ACC112 (cell line): ENCODE data around the gene TPMT.

Experiments used
- H2AFZ ChIP-seq: fragments of 200-600 bp; sonication (generic); one replicate; pipeline ENCODE4 v1.6.0; 2017; ENCODE audit warnings: antibody characterized with exemption, low read length; ENCODE audit not compliant: unreplicated experiment
- H3K27ac ChIP-seq: fragments of 200-600 bp; sonication (generic); 2 replicates; pipeline ENCODE4 v1.5.1; 2014; ENCODE audit warnings: low read depth, mild to moderate bottlenecking, antibody characterized with exemption, low read length, moderate library complexity
- H3K27me3 ChIP-seq: fragments of 200-600 bp; sonication (generic); 2 replicates; pipeline ENCODE4 v1.6.1; 2014; ENCODE audit warnings: mild to moderate bottlenecking, antibody characterized with exemption, low read length, moderate library complexity, mixed read lengths; ENCODE audit not compliant: insufficient read depth
- H3K36me3 ChIP-seq: fragments of 200-600 bp; sonication (generic); 2 replicates; pipeline ENCODE4 v1.6.1; 2016; ENCODE audit warnings: mild to moderate bottlenecking, antibody characterized with exemption, low read length, moderate library complexity, mixed read lengths; ENCODE audit not compliant: insufficient read depth
- H3K4me1 ChIP-seq: fragments of 200-600 bp; sonication (generic); one replicate; pipeline ENCODE4 v1.6.1; 2016; ENCODE audit warnings: low read length, mixed read lengths; ENCODE audit not compliant: insufficient read depth, unreplicated experiment, control insufficient read depth
- H3K4me3 ChIP-seq: fragments of 200-600 bp; sonication (generic); 2 replicates; pipeline ENCODE4 v1.5.1; 2014; ENCODE audit warnings: mild to moderate bottlenecking, low read depth, low read length
- H3K79me2 ChIP-seq: fragments of 200-600 bp; sonication (generic); one replicate; pipeline ENCODE4 v1.6.0; 2016; ENCODE audit warnings: low read length; ENCODE audit not compliant: control insufficient read depth, unreplicated experiment, insufficient read depth

Gene TPMT

GRCh38 chr6:18117136-18117535 is 37.7 kb downstream of the TPMT start:
- H3K79me2 ChIP-seq = peaks cover 8% of the 10 kb centered on the region
- no peak overlapping the region for H3K4me3 ChIP-seq
- no peaks in the 10 kb centered on the region for H3K27me3 ChIP-seq
- no peak overlapping the region for H3K27ac ChIP-seq
- peaks cover 5% of the 10 kb centered on the region for H3K4me1 ChIP-seq
- no peaks in the 10 kb centered on the region for H3K36me3 ChIP-seq
- H2AFZ ChIP-seq = no peak overlapping the region

GRCh38 chr6:18115356-18115755 is 39.5 kb downstream of the TPMT start:
- no peaks in the 10 kb centered on the region for H3K27me3 ChIP-seq
- H2AFZ ChIP-seq = no peak overlapping the region
- H3K79me2 ChIP-seq = no peaks in the 10 kb centered on the region
- no peak overlapping the region for H3K27ac ChIP-seq
- no peak overlapping the region for H3K4me3 ChIP-seq
- H3K36me3 ChIP-seq = no peaks in the 10 kb centered on the region
- no peaks in the 10 kb centered on the region for H3K4me1 ChIP-seq

GRCh38 chr6:18110162-18110561 is 44.7 kb downstream of the TPMT start:
- Histone ChIP-seq H3K4me1 (no peaks in the 10 kb centered on the region), H3K36me3 (peaks cover 4% of the 10 kb centered on the region; the same call in 1 of the 2 replicates), H2AFZ (no peak overlapping the region), H3K27me3 (no peaks in the 10 kb centered on the region), H3K79me2 (no peaks in the 10 kb centered on the region), H3K4me3 (no peak overlapping the region), H3K27ac (no peak overlapping the region)

GRCh38 chr6:18107061-18107460 is 47.8 kb downstream of the TPMT start:
- H3K79me2 ChIP-seq = no peaks in the 10 kb centered on the region
- H3K4me1 ChIP-seq = no peaks in the 10 kb centered on the region
- peaks cover 4% of the 10 kb centered on the region; the same call in 1 of the 2 replicates for H3K36me3 ChIP-seq

GRCh38 chr6:18102783-18103509 is 51.9 kb downstream of the TPMT start:
- Histone ChIP-seq H2AFZ (no peak overlapping the region), H3K4me1 (no peaks in the 10 kb centered on the region), H3K27me3 (no peaks in the 10 kb centered on the region), H3K79me2 (no peaks in the 10 kb centered on the region), H3K27ac (no peak overlapping the region), H3K4me3 (no peak overlapping the region), H3K36me3 (peaks cover 4% of the 10 kb centered on the region; the same call in 1 of the 2 replicates)

More at GRCh38 chr6:18107061-18107460, 47.8 kb downstream of the TPMT start:
- Histone ChIP-seq H3K27ac (no peak overlapping the region), H2AFZ (no peak overlapping the region), H3K27me3 (no peaks in the 10 kb centered on the region), H3K4me3 (no peak overlapping the region)

- Histone ChIP-seq H2AFZ (no peak overlapping the region), H3K27ac (no peak overlapping the region), H3K4me1 (no peaks in the 10 kb centered on the region), H3K27me3 (no peaks in the 10 kb centered on the region), H3K79me2 (no peaks in the 10 kb centered on the region), H3K36me3 (no peaks in the 10 kb centered on the region), H3K4me3 (no peak overlapping the region)
These were observed 53.0 kb downstream of the TPMT start for GRCh38 chr6:18101873-18102272.

- Histone ChIP-seq H3K27me3 (no peaks in the 10 kb centered on the region), H3K79me2 (no peaks in the 10 kb centered on the region), H3K4me3 (no peak overlapping the region), H3K27ac (no peak overlapping the region), H3K36me3 (no peaks in the 10 kb centered on the region), H2AFZ (no peak overlapping the region), H3K4me1 (no peaks in the 10 kb centered on the region)
These were observed 53.6 kb downstream of the TPMT start for GRCh38 chr6:18101271-18101670.

- Histone ChIP-seq H2AFZ (no peak overlapping the region), H3K27ac (no peak overlapping the region), H3K36me3 (no peaks in the 10 kb centered on the region), H3K27me3 (no peaks in the 10 kb centered on the region), H3K4me1 (no peaks in the 10 kb centered on the region), H3K79me2 (no peaks in the 10 kb centered on the region), H3K4me3 (no peak overlapping the region)
These were observed 54.6 kb downstream of the TPMT start for GRCh38 chr6:18100296-18100695.

GRCh38 chr6:18099511-18099910 is 55.4 kb downstream of the TPMT start:
- Histone ChIP-seq H3K36me3 (no peaks in the 10 kb centered on the region), H3K4me1 (no peaks in the 10 kb centered on the region), H3K79me2 (no peaks in the 10 kb centered on the region), H3K27me3 (no peaks in the 10 kb centered on the region), H3K27ac (no peak overlapping the region), H2AFZ (no peak overlapping the region), H3K4me3 (no peak overlapping the region)

- H3K27me3 ChIP-seq = no peaks in the 10 kb centered on the region
- H3K27ac ChIP-seq = no peak overlapping the region
- no peaks in the 10 kb centered on the region for H3K79me2 ChIP-seq
- H3K4me3 ChIP-seq = no peak overlapping the region
- no peaks in the 10 kb centered on the region for H3K4me1 ChIP-seq
- H3K36me3 ChIP-seq = no peaks in the 10 kb centered on the region
- H2AFZ ChIP-seq = no peak overlapping the region
These were observed 58.5 kb downstream of the TPMT start for GRCh38 chr6:18096423-18096822.

GRCh38 chr6:18091382-18091781 is 63.5 kb downstream of the TPMT start:
- Histone ChIP-seq H3K27ac (no peak overlapping the region), H3K4me3 (no peak overlapping the region), H3K79me2 (no peaks in the 10 kb centered on the region), H3K36me3 (no peaks in the 10 kb centered on the region), H3K4me1 (no peaks in the 10 kb centered on the region), H2AFZ (no peak overlapping the region), H3K27me3 (no peaks in the 10 kb centered on the region)
